Activated CD8-positive, alpha-beta memory T cell treated with anti-CD3 and anti-CD28 coated beads, Interleukin-2, amount 50 U/mL, for 24 hours (primary cell): ENCODE data around the gene B3GNT4.
"Not testable (repeated sequence)": the region's sequence is repeated elsewhere in the genome, so short reads cannot be mapped to it uniquely, and the experiment has no call there.

Experiments
- DNase-seq: peaks from one replicate; pipeline ENCODE4 v3.0.0-alpha.2; 2020; ENCODE audit errors: extremely low read depth

Gene B3GNT4

GRCh38 chr12:122187466-122187865 lies 16.0 kb upstream of the B3GNT4 start:
- DNase-seq, result no peak

- no peak for DNase-seq
These were observed 13.7 kb upstream of the B3GNT4 start for GRCh38 chr12:122189626-122190475.

GRCh38 chr12:122190842-122191668 lies 12.5 kb upstream of the B3GNT4 start:
- peak; percentile 49 for DNase-seq

GRCh38 chr12:122192441-122192840 lies 11.1 kb upstream of the B3GNT4 start:
- no peak for DNase-seq

DNA sequence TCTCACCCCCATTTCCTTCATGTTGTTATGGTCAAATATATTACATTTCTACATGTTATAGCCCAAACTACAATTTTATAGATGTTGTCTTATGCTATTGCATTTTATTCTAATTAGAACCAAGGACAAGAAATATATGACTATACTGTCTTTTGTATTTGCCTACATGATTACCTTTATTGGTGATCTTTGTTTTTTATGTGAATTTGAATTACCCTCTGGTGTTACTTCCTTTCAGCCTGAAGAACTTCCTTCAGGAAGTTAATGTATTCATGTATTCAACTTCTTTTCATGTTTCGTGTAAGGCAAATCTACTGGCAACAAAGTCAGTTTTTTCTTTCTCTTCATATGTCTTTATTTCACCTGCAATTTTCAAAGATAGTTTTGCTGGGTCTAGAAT lies 8.7 kb upstream of the B3GNT4 start:
- no peak for DNase-seq

DNA sequence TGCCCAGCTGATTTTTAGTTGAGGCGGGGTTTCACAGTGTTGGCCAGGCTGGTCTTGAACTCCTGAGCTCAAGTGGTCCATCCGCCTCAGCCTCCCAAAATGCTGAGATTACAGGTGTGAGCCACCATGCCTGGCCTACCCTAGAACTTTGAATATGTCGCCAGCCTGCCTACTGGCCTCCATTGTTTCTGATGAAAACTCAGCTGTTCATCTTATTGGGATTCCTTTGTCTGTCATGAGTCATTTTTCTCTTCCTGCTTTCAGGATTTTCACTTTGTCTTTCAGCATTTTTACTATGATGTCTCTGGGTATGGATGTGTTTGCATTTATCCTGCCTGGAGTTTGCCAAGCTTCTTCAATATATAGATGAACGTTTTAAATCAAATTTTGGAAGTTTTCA lies 8.1 kb upstream of the B3GNT4 start:
- DNase-seq, result no peak

DNA sequence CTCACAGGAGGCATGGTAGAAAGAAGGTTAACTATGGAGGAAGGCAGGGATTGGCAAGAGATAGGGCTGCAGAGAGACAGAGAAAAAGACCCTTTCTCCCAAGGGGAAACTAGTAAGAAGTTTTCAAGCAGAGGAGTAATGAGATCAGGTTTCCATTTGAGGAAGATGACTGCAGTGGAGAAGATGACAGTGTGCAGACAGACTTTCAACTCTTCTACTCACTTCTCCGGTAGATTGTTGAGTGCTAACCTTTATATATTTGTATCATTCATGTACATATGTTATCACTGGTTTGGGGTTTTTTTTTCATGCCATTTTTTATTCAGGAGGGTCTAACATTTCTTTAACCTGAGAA lies 5.9 kb upstream of the B3GNT4 start:
- DNase-seq, result no peak

DNA sequence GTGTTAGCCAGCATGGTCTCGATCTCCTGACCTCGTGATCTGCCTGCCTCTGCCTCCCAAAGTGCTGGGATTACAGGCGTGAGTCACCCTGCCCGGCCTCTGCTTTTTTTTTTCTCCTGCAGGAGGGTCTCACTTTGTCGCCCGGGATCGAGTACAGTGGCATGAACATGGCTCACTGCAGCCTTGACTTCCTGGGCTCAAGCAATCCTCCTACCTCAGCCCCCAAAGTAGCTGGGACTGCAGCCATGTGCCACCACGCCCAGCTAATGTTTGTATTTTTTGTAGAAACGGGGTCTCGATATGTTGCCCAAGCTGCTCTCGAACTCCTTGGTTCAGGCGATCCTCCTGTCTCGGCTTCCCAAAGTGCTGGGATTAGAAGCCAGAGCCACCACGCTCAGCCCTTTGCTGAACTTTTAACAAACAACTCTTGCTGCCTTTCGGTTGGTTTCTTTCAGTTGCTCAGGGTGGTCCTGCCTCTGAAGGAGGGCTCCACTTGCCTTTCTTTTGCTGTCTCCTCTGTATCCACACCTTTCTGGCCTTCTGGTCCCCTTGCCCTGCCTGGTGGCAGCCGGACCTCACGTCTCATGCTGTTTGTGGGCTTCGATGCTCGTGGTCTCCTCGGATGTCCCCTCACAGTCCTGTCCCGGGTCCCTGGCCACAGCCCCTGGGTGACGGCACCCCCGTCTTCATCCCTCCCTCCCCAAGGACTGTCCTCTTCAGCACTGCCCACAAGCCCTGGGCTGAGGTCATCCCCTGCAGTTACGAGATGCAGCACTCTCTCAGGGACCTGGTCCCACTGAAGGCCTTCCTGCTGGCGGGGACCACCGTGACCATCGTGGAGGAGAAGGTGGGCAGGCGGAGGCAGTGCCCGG lies 3.8 kb upstream of the B3GNT4 start:
- DNase-seq, result no peak

- DNase-seq, result no peak
These were observed 2.9 kb upstream of the B3GNT4 start for GRCh38 chr12:122200541-122201175.

GRCh38 chr12:122201381-122201780 lies 2.1 kb upstream of the B3GNT4 start:
- DNase-seq, result no peak

DNA sequence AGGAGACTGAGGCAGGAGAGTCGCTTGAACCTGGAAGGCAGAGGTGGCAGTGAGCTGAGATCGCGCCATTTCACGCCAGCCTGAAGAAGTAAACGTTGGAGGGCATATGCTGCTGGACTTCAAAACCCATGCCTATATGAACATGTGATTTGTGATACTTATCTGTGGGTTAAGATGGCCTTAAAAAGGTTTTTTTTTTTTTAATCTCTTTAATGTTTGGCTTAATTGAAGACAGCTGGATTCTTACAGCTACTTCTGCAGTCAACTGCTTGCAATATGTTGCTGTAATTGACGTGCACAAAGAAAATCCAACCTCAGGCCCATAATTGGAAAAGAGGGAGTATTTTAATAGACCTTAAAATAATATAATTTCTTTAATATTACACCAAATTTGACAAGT lies 1.5 kb upstream of the B3GNT4 start:
- no peak for DNase-seq

- DNase-seq, result not testable (repeated sequence)
These were observed 698 bp upstream of the B3GNT4 start for GRCh38 chr12:122202811-122203210.

GRCh38 chr12:122204167-122205052 lies 901 bp downstream of the B3GNT4 start:
- DNase-seq, result no peak

DNA sequence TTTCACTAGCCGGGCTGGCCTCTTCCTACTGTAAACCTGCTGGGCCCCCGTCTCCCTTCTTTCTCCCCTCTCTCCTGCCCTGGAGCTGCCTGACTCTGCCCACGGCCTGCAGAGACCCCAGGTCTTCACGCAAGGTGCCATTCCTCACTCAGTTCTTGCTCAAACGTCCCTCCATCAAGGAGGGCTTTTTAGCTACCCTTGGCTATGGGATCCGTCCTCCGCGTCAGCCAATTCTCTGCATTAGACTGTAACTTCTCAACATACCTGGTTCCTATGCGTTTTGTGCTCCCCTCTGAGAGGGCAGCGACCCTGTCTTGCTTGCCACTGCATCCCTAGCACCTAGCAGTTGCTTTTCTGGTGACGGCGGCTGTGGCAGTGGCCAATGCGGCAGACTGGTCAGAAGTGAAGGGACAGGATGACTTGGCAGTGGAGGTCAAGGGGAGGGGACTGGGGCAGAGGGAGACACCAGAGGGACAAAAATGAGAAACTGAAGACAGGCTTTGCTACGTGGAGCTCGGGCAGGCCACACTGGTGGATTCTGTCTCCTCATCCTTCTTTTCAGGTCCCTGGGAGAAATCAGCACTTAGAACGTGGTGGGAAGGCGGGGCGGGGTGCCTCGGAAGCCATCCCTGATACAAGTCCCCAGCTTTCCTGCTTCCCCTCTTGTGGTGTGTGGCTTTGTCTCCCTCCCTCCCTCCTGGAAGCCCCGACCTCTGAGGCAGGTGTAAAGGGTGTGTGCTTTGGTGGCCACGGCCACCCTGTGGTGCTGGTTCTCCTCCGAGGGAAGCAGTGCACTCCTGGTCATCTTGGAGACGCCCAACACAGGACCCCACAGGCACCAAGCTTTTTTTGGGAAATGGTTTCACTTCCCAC lies 1.8 kb downstream of the B3GNT4 start:
- no peak for DNase-seq

GRCh38 chr12:122206111-122206881 lies 2.8 kb downstream of the B3GNT4 start:
- no peak for DNase-seq

GRCh38 chr12:122206976-122207375 lies 3.5 kb downstream of the B3GNT4 start:
- DNase-seq, result no peak

GRCh38 chr12:122207391-122207790 lies 3.9 kb downstream of the B3GNT4 start:
- DNase-seq, result no peak

- no peak for DNase-seq
These were observed 4.7 kb downstream of the B3GNT4 start for GRCh38 chr12:122208073-122208820.
